ENCODE results near the gene COX7B2. TPM values are rescaled to one million over a fixed set of nuclear protein-coding genes. Genes with fewer than 3 reads are reported as not detected.

COX7B2 gene
- polyA plus RNA-seq, 2 of the 4 experiments (the other 2 are of a cell fraction): not detected

DNA sequence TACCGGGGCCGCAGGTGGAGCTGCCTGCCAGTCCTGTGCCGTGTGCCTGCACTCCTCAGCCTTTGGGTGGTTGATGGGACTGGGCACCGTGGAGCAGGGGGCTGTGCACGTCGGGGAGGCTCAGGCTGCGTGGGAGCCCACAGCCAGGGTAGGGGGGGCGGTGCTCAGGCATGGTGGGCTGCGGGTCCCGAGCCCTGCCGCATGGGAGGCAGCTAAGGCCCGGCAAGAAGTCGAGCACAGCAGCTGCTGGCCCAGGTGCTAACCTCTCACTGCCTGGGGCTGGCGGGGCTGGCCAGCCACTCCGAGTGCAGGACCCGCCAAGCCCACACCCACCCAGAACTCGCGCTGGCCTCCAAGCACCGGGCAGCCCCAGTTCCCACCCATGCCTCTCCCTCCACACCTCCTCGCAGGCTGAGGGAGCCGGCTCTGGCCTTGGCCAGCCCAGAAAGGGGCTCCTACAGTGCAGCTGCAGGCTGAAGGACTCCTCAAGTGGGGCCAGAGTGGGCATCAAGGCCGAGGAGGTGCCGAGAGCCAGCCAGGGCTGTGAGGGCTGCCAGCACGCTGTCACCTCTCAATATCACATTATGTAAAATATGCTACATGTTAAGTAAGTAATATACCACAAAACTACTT lies 104.1 kb downstream of the COX7B2 start:
- CTCF ChIA-PET: no interaction called here
- Histone ChIP-seq H3K4me3 (no peak overlapping the region), H3K27ac (no peak overlapping the region), H3K4me2 (no peak overlapping the region), H3K4me1 (no peaks in the 10 kb centered on the region), H3K9me3 (no peaks in the 10 kb centered on the region)
- WGBS (ENCODE audit: missing lambda C conversion rate): 0% methylated on average over 3 of the region's 24 CpGs
- no peak for ATAC-seq
- TF ChIP-seq, protein P1, sequence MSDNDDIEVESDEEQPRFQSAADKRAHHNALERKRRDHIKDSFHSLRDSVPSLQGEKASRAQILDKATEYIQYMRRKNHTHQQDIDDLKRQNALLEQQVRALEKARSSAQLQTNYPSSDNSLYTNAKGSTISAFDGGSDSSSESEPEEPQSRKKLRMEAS (IDR thresholded peaks at IDR 0.05): no peak
- TF ChIP-seq CHD2 (IDR thresholded peaks at IDR 0.05; ENCODE audit: low read length, partially characterized antibody) (no peak), EP300 (IDR thresholded peaks at IDR 0.05) (no peak), RFX5 (IDR thresholded peaks at IDR 0.05) (no peak), NPAS2 (CRISPR knock-in tag; IDR thresholded peaks at IDR 0.05; ENCODE audit: borderline replicate concordance) (no peak), MAZ (IDR thresholded peaks at IDR 0.05; ENCODE audit: borderline replicate concordance, low read depth, low read length) (no peak), SMC3 (IDR thresholded peaks at IDR 0.05) (no peak), BHLHE40 (IDR thresholded peaks at IDR 0.05; ENCODE audit: low read depth, low read length) (no peak), ZFP36 (IDR thresholded peaks at IDR 0.05; ENCODE audit: borderline replicate concordance, partially characterized antibody) (no peak), RAD21 (conservative IDR thresholded peaks at IDR 0.05 in 1 of 2, IDR thresholded peaks at IDR 0.05 in 1 of 2) (no peak)
- TF ChIP-seq, protein P2, sequence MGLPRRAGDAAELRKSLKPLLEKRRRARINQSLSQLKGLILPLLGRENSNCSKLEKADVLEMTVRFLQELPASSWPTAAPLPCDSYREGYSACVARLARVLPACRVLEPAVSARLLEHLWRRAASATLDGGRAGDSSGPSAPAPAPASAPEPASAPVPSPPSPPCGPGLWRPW (IDR thresholded peaks at IDR 0.05): no peak
- TF ChIP-seq, protein P3, sequence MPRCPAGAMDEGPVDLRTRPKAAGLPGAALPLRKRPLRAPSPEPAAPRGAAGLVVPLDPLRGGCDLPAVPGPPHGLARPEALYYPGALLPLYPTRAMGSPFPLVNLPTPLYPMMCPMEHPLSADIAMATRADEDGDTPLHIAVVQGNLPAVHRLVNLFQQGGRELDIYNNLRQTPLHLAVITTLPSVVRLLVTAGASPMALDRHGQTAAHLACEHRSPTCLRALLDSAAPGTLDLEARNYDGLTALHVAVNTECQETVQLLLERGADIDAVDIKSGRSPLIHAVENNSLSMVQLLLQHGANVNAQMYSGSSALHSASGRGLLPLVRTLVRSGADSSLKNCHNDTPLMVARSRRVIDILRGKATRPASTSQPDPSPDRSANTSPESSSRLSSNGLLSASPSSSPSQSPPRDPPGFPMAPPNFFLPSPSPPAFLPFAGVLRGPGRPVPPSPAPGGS (IDR thresholded peaks at IDR 0.05): no peak
- no peak for FAIRE-seq
- POLR2A ChIA-PET: no interaction called here
- DNase-seq (ENCODE audit: low read depth in 1 of 2, low spot score in 1 of 2): no peak

GRCh38 chr4:46793036-46793435 lies 116.0 kb downstream of the COX7B2 start:
- WGBS (ENCODE audit: missing lambda C conversion rate): 15% methylated on average over 6 of the region's 6 CpGs
- CTCF ChIA-PET: no interaction called here
- H3K4me3 ChIP-seq: no peak overlapping the region
- ATAC-seq (no peak), FAIRE-seq (no peak), DNase-seq (ENCODE audit: low read depth in 1 of 2, low spot score in 1 of 2) (no peak)
- H3K4me2 ChIP-seq: no peak overlapping the region
- POLR2A ChIA-PET: no interaction called here
- H3K4me1 ChIP-seq: no peaks in the 10 kb centered on the region
- H3K9me3 ChIP-seq: no peaks in the 10 kb centered on the region
- TF ChIP-seq, protein P4, sequence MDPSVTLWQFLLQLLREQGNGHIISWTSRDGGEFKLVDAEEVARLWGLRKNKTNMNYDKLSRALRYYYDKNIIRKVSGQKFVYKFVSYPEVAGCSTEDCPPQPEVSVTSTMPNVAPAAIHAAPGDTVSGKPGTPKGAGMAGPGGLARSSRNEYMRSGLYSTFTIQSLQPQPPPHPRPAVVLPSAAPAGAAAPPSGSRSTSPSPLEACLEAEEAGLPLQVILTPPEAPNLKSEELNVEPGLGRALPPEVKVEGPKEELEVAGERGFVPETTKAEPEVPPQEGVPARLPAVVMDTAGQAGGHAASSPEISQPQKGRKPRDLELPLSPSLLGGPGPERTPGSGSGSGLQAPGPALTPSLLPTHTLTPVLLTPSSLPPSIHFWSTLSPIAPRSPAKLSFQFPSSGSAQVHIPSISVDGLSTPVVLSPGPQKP (IDR thresholded peaks at IDR 0.05; ENCODE audit: low read depth, low read length): no peak
- no peak for TF ChIP-seq SREBF2 (IDR thresholded peaks at IDR 0.05)
- TF ChIP-seq, protein P2 (IDR thresholded peaks at IDR 0.05): no peak
- TF ChIP-seq MYC (IDR thresholded peaks at IDR 0.05; ENCODE audit: borderline replicate concordance, low read length): no peak
- TF ChIP-seq CBX8 (IDR thresholded peaks at IDR 0.05): no peak
- no peak for TF ChIP-seq GATA3 (IDR thresholded peaks at IDR 0.05; ENCODE audit: borderline replicate concordance)
- no peak for TF ChIP-seq NFE2L2 (conservative IDR thresholded peaks at IDR 0.05; ENCODE audit: low read length)
- TF ChIP-seq, protein P5, sequence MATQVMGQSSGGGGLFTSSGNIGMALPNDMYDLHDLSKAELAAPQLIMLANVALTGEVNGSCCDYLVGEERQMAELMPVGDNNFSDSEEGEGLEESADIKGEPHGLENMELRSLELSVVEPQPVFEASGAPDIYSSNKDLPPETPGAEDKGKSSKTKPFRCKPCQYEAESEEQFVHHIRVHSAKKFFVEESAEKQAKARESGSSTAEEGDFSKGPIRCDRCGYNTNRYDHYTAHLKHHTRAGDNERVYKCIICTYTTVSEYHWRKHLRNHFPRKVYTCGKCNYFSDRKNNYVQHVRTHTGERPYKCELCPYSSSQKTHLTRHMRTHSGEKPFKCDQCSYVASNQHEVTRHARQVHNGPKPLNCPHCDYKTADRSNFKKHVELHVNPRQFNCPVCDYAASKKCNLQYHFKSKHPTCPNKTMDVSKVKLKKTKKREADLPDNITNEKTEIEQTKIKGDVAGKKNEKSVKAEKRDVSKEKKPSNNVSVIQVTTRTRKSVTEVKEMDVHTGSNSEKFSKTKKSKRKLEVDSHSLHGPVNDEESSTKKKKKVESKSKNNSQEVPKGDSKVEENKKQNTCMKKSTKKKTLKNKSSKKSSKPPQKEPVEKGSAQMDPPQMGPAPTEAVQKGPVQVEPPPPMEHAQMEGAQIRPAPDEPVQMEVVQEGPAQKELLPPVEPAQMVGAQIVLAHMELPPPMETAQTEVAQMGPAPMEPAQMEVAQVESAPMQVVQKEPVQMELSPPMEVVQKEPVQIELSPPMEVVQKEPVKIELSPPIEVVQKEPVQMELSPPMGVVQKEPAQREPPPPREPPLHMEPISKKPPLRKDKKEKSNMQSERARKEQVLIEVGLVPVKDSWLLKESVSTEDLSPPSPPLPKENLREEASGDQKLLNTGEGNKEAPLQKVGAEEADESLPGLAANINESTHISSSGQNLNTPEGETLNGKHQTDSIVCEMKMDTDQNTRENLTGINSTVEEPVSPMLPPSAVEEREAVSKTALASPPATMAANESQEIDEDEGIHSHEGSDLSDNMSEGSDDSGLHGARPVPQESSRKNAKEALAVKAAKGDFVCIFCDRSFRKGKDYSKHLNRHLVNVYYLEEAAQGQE (IDR thresholded peaks at IDR 0.05): no peak
- no peak for TF ChIP-seq FOXS1 (CRISPR knock-in tag; IDR thresholded peaks at IDR 0.05)
- TF ChIP-seq EP300 (IDR thresholded peaks at IDR 0.05): no peak
- TF ChIP-seq BHLHE40 (IDR thresholded peaks at IDR 0.05; ENCODE audit: low read depth, low read length): no peak
- TF ChIP-seq TP53 (CRISPR knock-in tag; IDR thresholded peaks at IDR 0.05): no peak
- TF ChIP-seq ZC3H11A (IDR thresholded peaks at IDR 0.05): no peak
- TF ChIP-seq E2F6 (IDR thresholded peaks at IDR 0.05; ENCODE audit: borderline replicate concordance, low read depth): no peak
- no peak for TF ChIP-seq MAFK (IDR thresholded peaks at IDR 0.05; ENCODE audit: partially characterized antibody)
- TF ChIP-seq, protein P3 (IDR thresholded peaks at IDR 0.05): no peak
- TF ChIP-seq EHMT2 (IDR thresholded peaks at IDR 0.05; ENCODE audit: low read depth): no peak
- no peak for TF ChIP-seq ZFP36 (IDR thresholded peaks at IDR 0.05; ENCODE audit: borderline replicate concordance, partially characterized antibody)
- TF ChIP-seq FOSL2 (IDR thresholded peaks at IDR 0.05): no peak
- no peak for TF ChIP-seq FOSL2 (CRISPR knock-in tag; IDR thresholded peaks at IDR 0.05)
- no peak overlapping the region for H3K27ac ChIP-seq
